ENCODE results near the gene E2F3.

E2F3 gene

GRCh38 chr6:20458027-20458894 is 56.6 kb downstream of the E2F3 start:
- ATAC-seq: no peak
- TF ChIP-seq ARNTL (CRISPR knock-in tag; IDR thresholded peaks at IDR 0.05; ENCODE audit: borderline replicate concordance, low read depth) (no peak), ZNF565 (CRISPR knock-in tag; conservative IDR thresholded peaks at IDR 0.05; ENCODE audit: low read depth) (no peak), ZC3H10 (CRISPR knock-in tag; IDR thresholded peaks at IDR 0.05) (no peak), OSR1 (CRISPR knock-in tag; IDR thresholded peaks at IDR 0.05) (no peak), ZNF70 (CRISPR knock-in tag; IDR thresholded peaks at IDR 0.05) (no peak), PPARA (CRISPR knock-in tag; IDR thresholded peaks at IDR 0.05; ENCODE audit: borderline replicate concordance) (no peak), ISL1 (CRISPR knock-in tag; IDR thresholded peaks at IDR 0.05) (no peak), TOX (CRISPR knock-in tag; IDR thresholded peaks at IDR 0.05; ENCODE audit: borderline replicate concordance) (no peak), ZFP3 (CRISPR knock-in tag; IDR thresholded peaks at IDR 0.05) (no peak), CSDC2 (CRISPR knock-in tag; IDR thresholded peaks at IDR 0.05) (no peak), ZFP30 (CRISPR knock-in tag; IDR thresholded peaks at IDR 0.05) (no peak), ZNF8 (CRISPR knock-in tag; IDR thresholded peaks at IDR 0.05) (no peak), CREB5 (CRISPR knock-in tag; IDR thresholded peaks at IDR 0.05; ENCODE audit: low read depth) (no peak), SNAI2 (CRISPR knock-in tag; IDR thresholded peaks at IDR 0.05) (no peak)
- TF ChIP-seq, protein P1, sequence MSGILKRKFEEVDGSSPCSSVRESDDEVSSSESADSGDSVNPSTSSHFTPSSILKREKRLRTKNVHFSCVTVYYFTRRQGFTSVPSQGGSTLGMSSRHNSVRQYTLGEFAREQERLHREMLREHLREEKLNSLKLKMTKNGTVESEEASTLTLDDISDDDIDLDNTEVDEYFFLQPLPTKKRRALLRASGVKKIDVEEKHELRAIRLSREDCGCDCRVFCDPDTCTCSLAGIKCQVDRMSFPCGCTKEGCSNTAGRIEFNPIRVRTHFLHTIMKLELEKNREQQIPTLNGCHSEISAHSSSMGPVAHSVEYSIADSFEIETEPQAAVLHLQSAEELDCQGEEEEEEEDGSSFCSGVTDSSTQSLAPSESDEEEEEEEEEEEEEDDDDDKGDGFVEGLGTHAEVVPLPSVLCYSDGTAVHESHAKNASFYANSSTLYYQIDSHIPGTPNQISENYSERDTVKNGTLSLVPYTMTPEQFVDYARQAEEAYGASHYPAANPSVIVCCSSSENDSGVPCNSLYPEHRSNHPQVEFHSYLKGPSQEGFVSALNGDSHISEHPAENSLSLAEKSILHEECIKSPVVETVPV (CRISPR knock-in tag; IDR thresholded peaks at IDR 0.05): no peak
- TF ChIP-seq, protein P2, sequence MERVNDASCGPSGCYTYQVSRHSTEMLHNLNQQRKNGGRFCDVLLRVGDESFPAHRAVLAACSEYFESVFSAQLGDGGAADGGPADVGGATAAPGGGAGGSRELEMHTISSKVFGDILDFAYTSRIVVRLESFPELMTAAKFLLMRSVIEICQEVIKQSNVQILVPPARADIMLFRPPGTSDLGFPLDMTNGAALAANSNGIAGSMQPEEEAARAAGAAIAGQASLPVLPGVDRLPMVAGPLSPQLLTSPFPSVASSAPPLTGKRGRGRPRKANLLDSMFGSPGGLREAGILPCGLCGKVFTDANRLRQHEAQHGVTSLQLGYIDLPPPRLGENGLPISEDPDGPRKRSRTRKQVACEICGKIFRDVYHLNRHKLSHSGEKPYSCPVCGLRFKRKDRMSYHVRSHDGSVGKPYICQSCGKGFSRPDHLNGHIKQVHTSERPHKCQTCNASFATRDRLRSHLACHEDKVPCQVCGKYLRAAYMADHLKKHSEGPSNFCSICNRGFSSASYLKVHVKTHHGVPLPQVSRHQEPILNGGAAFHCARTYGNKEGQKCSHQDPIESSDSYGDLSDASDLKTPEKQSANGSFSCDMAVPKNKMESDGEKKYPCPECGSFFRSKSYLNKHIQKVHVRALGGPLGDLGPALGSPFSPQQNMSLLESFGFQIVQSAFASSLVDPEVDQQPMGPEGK (CRISPR knock-in tag; IDR thresholded peaks at IDR 0.05; ENCODE audit: borderline replicate concordance): no peak
- TF ChIP-seq, protein P3, sequence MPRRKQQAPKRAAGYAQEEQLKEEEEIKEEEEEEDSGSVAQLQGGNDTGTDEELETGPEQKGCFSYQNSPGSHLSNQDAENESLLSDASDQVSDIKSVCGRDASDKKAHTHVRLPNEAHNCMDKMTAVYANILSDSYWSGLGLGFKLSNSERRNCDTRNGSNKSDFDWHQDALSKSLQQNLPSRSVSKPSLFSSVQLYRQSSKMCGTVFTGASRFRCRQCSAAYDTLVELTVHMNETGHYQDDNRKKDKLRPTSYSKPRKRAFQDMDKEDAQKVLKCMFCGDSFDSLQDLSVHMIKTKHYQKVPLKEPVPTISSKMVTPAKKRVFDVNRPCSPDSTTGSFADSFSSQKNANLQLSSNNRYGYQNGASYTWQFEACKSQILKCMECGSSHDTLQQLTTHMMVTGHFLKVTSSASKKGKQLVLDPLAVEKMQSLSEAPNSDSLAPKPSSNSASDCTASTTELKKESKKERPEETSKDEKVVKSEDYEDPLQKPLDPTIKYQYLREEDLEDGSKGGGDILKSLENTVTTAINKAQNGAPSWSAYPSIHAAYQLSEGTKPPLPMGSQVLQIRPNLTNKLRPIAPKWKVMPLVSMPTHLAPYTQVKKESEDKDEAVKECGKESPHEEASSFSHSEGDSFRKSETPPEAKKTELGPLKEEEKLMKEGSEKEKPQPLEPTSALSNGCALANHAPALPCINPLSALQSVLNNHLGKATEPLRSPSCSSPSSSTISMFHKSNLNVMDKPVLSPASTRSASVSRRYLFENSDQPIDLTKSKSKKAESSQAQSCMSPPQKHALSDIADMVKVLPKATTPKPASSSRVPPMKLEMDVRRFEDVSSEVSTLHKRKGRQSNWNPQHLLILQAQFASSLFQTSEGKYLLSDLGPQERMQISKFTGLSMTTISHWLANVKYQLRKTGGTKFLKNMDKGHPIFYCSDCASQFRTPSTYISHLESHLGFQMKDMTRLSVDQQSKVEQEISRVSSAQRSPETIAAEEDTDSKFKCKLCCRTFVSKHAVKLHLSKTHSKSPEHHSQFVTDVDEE (CRISPR knock-in tag; IDR thresholded peaks at IDR 0.05): no peak

- no peak for ATAC-seq
- TF ChIP-seq PPARA (CRISPR knock-in tag; IDR thresholded peaks at IDR 0.05; ENCODE audit: borderline replicate concordance) (no peak), ZNF565 (CRISPR knock-in tag; conservative IDR thresholded peaks at IDR 0.05; ENCODE audit: low read depth) (no peak), TCF4 (CRISPR knock-in tag; IDR thresholded peaks at IDR 0.05; ENCODE audit: borderline replicate concordance) (no peak)
- TF ChIP-seq, protein P4, sequence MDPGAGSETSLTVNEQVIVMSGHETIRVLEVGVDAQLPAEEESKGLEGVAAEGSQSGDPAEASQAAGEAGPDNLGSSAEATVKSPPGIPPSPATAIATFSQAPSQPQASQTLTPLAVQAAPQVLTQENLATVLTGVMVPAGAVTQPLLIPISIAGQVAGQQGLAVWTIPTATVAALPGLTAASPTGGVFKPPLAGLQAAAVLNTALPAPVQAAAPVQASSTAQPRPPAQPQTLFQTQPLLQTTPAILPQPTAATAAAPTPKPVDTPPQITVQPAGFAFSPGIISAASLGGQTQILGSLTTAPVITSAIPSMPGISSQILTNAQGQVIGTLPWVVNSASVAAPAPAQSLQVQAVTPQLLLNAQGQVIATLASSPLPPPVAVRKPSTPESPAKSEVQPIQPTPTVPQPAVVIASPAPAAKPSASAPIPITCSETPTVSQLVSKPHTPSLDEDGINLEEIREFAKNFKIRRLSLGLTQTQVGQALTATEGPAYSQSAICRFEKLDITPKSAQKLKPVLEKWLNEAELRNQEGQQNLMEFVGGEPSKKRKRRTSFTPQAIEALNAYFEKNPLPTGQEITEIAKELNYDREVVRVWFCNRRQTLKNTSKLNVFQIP (CRISPR knock-in tag; IDR thresholded peaks at IDR 0.05; ENCODE audit: borderline replicate concordance, low read depth): no peak
- TF ChIP-seq, protein P3 (CRISPR knock-in tag; IDR thresholded peaks at IDR 0.05): no peak
Observed at GRCh38 chr6:20459682-20460081, 58.0 kb downstream of the E2F3 start.
